Stimulated activated CD8-positive, alpha-beta memory T cell treated with anti-CD3 and anti-CD28 coated beads, Interleukin-4, amount 100 ng/mL, for 4 hours (primary cell): Measurements from ENCODE around the gene HCRTR2.

Experiments used
- DNase-seq, 2 donors: peaks; one replicate each; pipeline ENCODE4 v3.0.0-alpha.2; 2020; ENCODE audit warnings: low read depth in 2 of 2, low spot score in 1 of 2

HCRTR2 gene

GRCh38 chr6:55320696-55321086, 146.4 kb downstream of the HCRTR2 start:
- no peak for DNase-seq

GRCh38 chr6:55327169-55327568, 152.9 kb downstream of the HCRTR2 start, which contains the start of gene GFRAL:
TSS of gene GFRAL (plus strand) at chr6:55327469. CDS start at chr6:55327555, 86 bp downstream.
- DNase-seq = no peak
